Stimulated activated CD4-positive, alpha-beta T cell treated with anti-CD3 and anti-CD28 coated beads, Interleukin-1b, Interleukin-23, amount 100 ng/mL, for 48 hours (primary cell): ENCODE results near the gene ZFR.
"Not testable (repeated sequence)": the region's sequence is repeated elsewhere in the genome, so short reads cannot be mapped to it uniquely, and the experiment has no call there.

Experiments used
- DNase-seq: peaks from one replicate; pipeline ENCODE4 v3.0.0-alpha.2; 2020

The ZFR gene

DNA sequence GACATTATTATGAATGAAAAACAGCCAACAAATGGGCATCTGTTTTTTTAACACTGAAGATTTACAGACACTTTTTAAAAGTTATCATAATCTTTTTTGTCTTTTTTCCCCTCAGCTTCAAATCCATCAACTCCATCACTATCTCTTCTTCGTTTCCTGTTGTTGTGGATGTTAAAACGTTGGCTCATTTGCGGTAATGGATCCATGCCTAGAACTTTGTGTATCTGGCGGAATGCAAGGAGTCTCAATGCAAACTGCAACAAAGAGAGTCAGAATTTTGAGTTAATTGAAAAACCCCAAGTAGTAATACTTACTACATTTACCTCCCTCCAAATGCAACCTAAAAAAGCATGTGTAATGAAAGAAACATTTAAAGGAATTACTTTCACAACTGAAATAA is 88.9 kb downstream of the ZFR start:
- DNase-seq = no peak

GRCh38 chr5:32353420-32353819 is 91.1 kb downstream of the ZFR start:
- no peak for DNase-seq

DNA sequence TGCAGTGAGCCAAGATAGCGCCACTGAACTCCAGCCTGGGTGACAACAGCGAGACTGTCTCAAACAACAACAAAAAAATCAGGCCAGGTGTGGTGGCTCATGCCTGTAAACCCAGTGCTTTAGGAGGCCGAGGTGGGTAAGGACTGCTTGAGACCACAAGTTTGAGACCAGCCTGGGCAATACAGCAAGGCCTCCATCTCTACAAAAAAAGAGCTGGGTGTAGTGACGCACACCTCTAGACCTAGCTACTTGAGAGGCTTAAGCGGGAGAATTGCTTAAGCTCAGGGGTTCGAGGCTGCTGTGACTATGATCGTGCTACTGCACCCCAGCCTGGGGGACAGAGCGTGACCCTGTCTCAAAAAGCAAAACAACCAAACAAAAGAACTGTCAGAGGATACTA is 91.9 kb downstream of the ZFR start:
- no peak for DNase-seq

GRCh38 chr5:32346869-32347268 is 97.7 kb downstream of the ZFR start:
- no peak for DNase-seq

DNA sequence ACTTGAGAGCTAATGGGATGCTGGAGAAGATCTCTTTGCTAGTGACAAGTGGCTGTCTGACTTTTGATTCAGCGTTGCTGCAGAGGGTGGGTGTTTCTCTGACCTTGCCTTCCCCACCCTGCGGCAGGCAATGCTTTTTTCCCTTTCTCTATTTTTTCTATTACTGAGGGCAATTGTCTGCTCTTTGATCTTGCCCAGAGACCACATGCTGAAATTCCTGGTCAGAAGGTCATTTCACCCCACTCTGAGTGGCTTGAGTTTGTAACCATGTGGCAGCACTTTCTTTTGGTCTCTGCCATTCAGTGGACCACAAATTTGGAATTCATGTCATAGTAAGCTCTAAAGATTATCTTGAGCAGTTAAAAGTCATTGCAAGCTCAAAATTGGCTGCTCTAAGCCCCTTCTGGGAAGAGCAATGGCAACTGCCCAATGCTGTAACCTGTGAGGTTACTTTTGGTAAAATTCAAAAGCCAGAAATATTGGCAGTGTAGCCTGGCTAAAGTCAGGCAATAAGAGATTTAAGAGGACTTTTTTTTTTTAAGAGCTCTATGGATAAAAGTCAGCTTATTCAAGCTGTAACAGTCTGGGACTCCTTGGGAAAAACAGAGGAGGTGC is 101.4 kb downstream of the ZFR start:
- DNase-seq = no peak

DNA sequence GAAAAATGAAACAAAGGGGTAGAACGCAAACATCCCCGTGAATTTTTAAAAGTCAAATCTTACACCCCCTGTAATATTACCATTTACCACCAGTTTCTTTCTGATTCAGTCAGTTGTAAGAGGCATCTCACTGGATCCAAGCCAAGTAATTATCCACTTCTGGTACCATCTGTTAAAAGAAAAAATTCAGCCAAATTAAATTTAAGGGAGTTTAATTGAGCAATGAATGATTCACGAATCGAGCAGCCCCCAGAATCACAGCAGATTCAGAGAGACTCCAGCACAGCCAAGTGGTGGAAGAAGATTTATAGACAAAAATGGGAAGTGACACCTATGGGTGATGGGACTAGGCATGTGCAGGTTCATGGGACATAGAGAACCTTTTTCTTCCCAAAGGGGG is 101.9 kb downstream of the ZFR start:
- DNase-seq = no peak

- DNase-seq = no peak
These were observed 104.7 kb downstream of the ZFR start for GRCh38 chr5:32339878-32340277.

DNA sequence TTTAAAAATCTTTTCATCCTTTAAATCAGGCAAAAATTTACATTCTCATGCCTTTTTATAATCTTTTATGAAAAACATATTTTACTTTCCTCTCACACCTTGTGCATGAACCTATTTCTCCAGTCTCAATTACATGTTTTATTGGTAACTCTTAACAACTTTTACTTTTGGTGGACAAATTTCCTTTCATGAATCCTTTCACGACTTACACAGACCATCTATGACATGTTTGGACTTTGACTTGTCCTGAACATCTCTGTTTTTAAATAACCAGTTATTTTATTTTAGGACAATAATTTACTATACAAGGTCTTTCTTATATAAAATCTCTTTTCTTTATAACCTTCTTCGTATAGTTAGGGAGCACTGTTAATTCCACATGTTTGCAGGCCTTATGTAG is 105.3 kb downstream of the ZFR start:
- no peak for DNase-seq

DNA sequence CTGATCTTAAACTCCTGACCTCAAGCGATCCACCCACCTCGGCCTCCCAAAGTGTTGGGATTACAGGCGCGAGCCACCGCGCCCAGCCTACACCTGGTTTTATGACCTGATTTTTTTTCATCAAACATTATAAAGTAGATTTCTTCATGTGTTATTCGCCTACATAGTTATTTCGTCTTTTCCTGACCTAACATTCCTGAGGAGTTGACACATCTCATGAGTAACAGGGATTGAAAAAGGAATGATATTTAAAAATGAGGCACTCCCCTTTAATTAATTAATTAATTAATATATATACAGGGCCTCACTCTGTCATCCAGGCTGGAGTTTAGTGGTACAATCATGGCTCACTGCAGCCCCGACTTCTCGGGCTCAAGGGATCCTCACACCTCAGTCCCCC is 111.6 kb downstream of the ZFR start:
- DNase-seq = no peak

- DNase-seq = no peak
These were observed 112.2 kb downstream of the ZFR start for GRCh38 chr5:32332361-32332760.

GRCh38 chr5:32331935-32332274 is 112.6 kb downstream of the ZFR start:
- no peak for DNase-seq

DNA sequence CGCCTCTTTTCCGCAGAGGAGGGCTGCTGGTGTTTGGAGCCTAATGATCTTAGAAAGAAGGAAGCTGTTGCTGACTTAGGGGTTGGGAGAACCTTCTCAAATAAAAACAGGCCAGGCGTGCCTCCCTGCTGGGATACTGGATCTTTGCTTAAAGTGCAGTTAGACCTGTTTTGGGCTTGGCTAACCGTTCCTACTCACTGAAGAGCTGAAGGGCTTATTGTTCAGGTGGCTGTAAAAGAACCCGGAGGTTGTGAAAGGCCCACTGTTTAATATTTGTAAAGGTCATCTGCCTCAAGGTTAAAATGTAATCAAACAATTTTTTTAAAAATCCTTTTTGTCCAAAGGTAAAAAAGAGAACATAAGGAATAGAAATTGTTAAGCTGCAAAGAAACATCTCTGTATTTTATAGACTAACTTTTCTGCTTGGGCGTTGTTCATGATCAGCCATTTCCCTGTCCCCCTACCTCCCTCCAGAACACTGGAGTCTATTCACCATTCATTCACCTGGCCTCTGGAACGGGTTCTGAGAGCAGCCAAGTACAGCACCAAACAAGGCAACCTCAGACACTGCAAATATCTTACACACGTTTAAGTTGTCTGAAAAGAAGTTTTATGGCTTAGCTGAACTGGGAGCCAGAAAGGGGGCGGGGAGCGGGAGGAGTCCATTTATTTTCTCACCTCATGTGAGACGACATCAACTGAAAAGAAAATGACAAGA is 113.2 kb downstream of the ZFR start:
- no peak for DNase-seq

- DNase-seq = no peak
These were observed 114.2 kb downstream of the ZFR start for GRCh38 chr5:32330126-32330971.

DNA sequence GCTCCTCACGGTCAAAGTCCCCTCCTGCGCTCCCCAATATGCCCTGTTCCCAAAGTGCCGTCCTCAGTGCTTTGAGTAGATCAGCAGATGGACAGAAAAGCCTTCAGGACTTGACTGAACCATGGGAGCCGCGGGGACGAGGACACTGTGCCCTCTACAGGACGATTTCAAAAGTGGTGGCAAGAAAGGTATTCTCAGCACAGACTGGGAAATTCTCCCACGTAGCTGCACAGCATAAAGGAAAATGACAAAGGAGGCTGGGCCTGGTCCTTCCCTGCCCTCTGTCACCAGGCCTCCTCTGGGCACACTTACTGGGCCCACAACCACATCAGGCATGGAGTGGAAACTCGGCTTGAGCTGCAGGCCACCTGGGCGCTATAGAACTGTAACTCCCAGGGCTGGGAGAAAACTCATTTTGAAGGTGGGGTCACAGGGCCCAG is 115.1 kb downstream of the ZFR start:
- DNase-seq = peak; percentile 56

DNA sequence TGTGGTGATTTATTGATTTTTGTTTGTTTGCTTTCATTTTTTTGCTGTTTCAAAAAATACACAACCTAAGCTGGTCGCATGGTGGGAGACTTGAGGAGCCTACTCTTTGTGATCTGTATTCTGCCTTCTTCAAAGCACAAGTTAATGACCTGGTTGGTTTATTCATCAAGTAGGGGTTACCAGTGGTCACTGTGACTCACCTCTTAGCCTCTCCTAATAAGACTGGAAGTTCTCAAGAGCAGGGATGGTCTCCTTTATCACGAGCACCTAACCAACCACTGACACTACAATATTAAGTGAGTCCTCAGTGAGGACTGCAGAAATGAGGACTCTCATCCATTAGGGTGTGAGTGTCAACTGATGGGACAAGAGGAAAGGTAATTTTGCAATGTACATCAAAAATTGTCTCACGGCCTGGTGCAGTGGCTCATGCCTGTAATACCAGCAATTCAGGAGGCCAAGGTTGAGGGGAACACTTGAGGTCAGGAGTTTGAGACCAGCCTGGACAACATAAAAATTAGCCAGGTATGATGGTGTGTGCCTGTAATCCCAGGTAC is 118.2 kb downstream of the ZFR start:
- no peak for DNase-seq

DNA sequence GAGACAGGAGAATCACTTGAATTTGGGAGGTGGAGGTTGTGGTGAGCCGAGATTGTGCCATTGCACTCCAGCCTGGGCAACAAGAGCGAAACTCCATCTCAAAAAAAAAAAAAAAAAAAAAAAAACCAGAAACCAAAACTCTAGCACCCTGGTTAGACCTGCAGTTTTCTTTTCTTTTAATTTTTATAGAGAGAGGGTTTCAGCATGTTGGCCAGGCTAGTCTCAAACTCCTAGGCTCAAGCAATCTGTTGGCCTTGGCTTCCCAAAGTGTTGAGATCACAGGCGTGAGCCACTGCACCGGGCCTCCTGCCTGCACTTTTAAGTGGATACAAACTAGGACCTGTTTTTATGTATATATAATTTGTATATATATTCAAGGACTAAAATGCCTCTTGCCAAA is 118.9 kb downstream of the ZFR start:
- no peak for DNase-seq

DNA sequence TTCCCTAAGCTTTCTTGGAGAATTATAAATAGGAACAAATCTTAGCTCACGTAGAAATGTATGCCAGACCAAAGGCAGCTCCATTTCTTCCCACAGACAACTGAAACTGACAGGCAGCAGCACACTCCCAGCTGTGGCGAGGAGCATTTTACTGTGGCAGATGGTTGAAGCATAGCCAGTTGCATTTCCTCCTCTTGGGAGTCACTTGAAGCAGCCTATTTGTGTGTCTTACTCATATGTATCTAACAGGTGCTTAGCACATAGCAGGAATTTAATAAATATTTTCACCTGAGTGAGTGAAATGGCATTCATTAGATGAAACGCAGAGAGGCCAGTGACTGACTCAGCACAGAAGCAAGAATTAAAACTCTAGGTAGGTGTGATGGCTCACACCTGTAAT is 119.5 kb downstream of the ZFR start:
- DNase-seq = no peak

DNA sequence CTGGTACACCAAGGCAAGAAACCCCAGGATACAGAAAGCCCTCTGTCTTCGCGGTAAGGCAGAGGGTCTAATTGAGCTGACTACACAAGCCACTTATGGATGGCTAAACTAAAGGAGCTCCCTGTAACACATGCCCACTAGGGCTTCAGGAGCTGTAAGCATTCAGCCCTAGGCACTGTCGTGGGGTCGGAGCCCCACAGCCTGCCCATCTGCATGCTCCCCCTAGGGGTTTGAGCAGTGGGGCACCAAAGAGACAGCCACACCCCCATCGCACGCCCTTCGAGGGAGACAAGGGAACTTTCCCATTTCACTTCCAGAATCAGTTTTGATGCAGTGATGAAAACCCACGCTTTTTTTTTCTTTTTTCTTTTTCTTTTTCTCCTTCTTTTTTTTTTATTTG is 120.8 kb downstream of the ZFR start:
- DNase-seq = no peak

- DNase-seq = no peak
These were observed 121.7 kb downstream of the ZFR start for GRCh38 chr5:32322882-32323281.

GRCh38 chr5:32321787-32322186 is 122.8 kb downstream of the ZFR start:
- DNase-seq = not testable (repeated sequence)

DNA sequence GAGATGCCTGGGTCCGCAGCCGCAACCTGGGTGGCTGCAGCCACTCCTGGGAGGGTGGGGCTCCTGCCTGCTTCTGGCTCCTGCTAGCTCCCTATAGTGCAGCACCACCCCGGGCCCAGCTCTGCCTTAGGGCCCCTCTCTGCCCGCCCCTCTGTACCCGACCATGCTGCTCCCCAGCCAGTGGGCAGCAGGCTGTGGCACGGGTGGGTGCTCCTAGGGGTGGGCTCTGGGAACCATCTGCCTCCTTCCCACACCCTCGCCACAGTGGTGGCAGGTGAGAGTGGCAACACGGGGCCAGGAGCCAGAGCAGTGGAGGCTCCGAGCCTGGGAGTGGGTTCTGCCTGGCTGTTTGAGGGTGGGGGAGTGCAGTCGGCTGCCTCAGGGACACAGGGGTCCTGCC is 124.0 kb downstream of the ZFR start:
- no peak for DNase-seq

DNA sequence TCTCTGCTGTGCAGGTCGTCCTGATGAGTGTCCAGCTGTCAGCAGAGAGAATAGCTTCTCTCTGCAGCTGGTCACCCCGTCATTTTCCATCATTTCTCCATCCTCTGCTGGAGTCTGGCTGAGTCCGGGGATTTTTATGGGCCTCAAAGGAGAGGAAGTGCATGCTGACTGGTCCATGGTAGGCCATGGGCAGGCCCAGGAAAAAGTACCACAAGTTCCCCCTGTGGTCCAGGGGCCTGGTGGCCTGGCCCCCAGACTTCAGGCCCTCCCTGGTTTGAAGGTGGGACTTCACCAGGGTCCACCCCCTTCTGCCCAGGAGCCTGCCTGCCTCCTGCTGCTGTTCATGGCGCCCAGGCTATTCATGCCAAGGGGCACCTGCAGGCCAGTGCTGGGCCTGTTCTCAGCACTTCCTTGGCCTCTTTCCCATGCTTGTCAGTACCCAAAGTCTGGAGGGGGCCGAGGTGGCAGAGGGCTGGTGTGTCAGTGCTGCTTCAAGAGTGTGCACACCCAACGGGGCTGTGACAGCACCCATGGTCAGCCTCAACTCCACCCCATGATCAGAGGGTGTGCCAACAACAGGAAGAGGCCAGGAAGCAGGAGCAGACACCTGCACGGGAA is 124.5 kb downstream of the ZFR start:
- DNase-seq = no peak

DNA sequence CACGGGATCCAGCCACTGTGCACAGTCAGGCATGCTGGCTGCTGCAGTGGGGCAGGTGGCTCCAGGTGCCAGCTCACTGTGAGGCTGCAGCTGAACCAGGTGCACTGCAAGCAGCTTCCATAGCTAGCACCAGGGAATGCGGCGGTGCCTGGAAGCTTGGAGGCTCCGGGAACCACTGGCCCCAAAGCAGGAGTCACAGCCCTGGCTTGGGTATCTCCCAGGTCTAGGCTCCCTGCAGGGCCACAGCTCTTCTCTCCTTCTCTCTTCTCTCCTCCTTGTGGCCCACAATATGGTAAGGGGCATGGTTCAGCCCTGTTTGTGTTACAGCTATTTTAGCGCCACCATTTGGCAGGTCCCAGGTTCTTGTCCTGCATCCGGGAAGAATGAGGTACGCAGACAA is 125.1 kb downstream of the ZFR start:
- DNase-seq = no peak
